ENCODE data around the gene TEKTIP1.

TEKTIP1 gene

DNA sequence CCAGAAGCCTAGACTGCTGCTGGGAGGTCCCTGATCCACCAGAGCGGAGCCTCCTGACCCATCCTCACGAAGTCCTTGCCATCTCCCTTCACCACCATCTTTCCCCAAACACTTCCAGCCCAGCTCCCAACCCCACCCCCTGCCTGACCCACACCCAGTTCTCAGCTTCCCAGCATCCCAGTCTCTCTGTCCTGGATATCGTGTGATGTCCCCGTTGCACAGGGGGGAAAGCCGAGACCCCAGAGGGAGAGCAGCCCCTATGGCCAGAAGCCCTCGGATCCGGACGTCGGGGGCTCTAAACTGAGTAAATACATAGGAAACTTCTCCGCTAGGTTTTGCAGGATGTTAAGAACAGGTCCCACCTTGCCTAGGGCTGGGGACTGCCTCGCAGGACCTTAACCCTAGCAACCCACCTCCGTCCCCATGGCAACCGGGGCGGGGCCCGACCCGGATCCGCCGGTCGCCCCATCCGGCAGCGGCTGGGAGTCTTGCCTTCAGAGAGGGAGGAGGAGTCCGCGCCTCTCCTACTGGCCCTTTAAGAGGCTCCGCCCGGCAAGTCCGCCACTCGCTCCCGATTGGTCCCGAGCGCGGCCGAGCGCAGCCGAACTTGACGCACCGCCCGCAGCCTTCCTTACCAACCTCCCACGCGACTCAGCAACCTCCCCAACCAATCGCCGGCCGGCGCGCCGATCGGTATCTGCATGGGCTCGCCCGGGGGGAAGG, 33.3 kb downstream of the TEKTIP1 start:
- Histone ChIP-seq H3K9me3 (ENCODE audit: insufficient read depth, low read length) (no peaks in the 10 kb centered on the region), H3K9ac (ENCODE audit: insufficient read length, low read depth) (no peak overlapping the region), H3K27me3 (ENCODE audit: insufficient read depth, insufficient read length) (no peaks in the 10 kb centered on the region), H3K4me3 (ENCODE audit: insufficient read length, low read depth) (no peak overlapping the region), H3K36me3 (ENCODE audit: insufficient read depth, insufficient read length, low read length) (peaks cover 24% of the 10 kb centered on the region), H3K4me1 (ENCODE audit: insufficient read depth, insufficient read length) (peaks cover 17% of the 10 kb centered on the region)
- peak; percentile 99 for DNase-seq (ENCODE audit: low read depth, low spot score)
- TF ChIP-seq SUZ12 (IDR thresholded peaks at IDR 0.05; ENCODE audit: extremely low read depth, insufficient read depth, insufficient read length), result no peak
- no peak for TF ChIP-seq ZNF274 (IDR thresholded peaks at IDR 0.05; ENCODE audit: low read depth, low read length)
- no peak for TF ChIP-seq YY1 (IDR thresholded peaks at IDR 0.05; ENCODE audit: insufficient read depth, insufficient read length)

DNA sequence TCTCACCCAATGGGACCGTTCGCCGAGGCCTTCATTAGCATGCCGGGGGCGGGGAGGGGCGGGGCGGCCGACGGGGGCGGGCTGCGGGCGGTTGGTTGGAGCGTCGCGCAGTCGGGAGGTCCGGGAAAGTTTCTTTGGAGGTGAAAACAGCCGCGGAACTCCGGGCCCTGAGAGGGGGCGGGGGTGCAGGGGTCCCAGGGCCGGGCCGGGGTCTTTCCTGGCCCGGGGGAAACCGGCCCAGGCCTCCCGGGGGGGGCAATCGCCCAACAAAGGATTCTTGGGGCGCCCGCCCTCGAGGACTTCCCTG, 33.8 kb downstream of the TEKTIP1 start, which contains the start of gene HMG20B:
Gene HMG20B, plus strand, starts transcription at position 90 of the 307 bp plus-strand sequence. CDS start 366 bp downstream, outside the sequence.
- Histone ChIP-seq H3K27me3 (ENCODE audit: insufficient read depth, insufficient read length) (no peaks in the 10 kb centered on the region), H3K9me3 (ENCODE audit: insufficient read depth, low read length) (no peaks in the 10 kb centered on the region), H3K4me3 (ENCODE audit: insufficient read length, low read depth) (peak within 1 kb of the TSS; percentile 95), H3K36me3 (ENCODE audit: insufficient read depth, insufficient read length, low read length) (peaks cover 24% of the 10 kb centered on the region), H3K4me1 (ENCODE audit: insufficient read depth, insufficient read length) (peaks cover 17% of the 10 kb centered on the region), H3K9ac (ENCODE audit: insufficient read length, low read depth) (peak within 1 kb of the TSS; percentile 95)
- DNase-seq (ENCODE audit: low read depth, low spot score), result no peak
- TF ChIP-seq YY1 (IDR thresholded peaks at IDR 0.05; ENCODE audit: insufficient read depth, insufficient read length) (no peak), SUZ12 (IDR thresholded peaks at IDR 0.05; ENCODE audit: extremely low read depth, insufficient read depth, insufficient read length) (no peak), ZNF274 (IDR thresholded peaks at IDR 0.05; ENCODE audit: low read depth, low read length) (no peak)

- Histone ChIP-seq H3K36me3 (ENCODE audit: insufficient read depth, insufficient read length, low read length) (peaks cover 29% of the 10 kb centered on the region), H3K9ac (ENCODE audit: insufficient read length, low read depth) (peak overlapping the region; percentile 95), H3K27me3 (ENCODE audit: insufficient read depth, insufficient read length) (no peaks in the 10 kb centered on the region), H3K4me3 (ENCODE audit: insufficient read length, low read depth) (peak overlapping the region; percentile 95), H3K9me3 (ENCODE audit: insufficient read depth, low read length) (no peaks in the 10 kb centered on the region), H3K4me1 (ENCODE audit: insufficient read depth, insufficient read length) (peaks cover 17% of the 10 kb centered on the region)
- no peak for DNase-seq (ENCODE audit: low read depth, low spot score)
- TF ChIP-seq SUZ12 (IDR thresholded peaks at IDR 0.05; ENCODE audit: extremely low read depth, insufficient read depth, insufficient read length) (no peak), ZNF274 (IDR thresholded peaks at IDR 0.05; ENCODE audit: low read depth, low read length) (no peak), YY1 (IDR thresholded peaks at IDR 0.05; ENCODE audit: insufficient read depth, insufficient read length) (no peak)
Measured at GRCh38 chr19:3573162-3573857, 34.3 kb downstream of the TEKTIP1 start.

DNA sequence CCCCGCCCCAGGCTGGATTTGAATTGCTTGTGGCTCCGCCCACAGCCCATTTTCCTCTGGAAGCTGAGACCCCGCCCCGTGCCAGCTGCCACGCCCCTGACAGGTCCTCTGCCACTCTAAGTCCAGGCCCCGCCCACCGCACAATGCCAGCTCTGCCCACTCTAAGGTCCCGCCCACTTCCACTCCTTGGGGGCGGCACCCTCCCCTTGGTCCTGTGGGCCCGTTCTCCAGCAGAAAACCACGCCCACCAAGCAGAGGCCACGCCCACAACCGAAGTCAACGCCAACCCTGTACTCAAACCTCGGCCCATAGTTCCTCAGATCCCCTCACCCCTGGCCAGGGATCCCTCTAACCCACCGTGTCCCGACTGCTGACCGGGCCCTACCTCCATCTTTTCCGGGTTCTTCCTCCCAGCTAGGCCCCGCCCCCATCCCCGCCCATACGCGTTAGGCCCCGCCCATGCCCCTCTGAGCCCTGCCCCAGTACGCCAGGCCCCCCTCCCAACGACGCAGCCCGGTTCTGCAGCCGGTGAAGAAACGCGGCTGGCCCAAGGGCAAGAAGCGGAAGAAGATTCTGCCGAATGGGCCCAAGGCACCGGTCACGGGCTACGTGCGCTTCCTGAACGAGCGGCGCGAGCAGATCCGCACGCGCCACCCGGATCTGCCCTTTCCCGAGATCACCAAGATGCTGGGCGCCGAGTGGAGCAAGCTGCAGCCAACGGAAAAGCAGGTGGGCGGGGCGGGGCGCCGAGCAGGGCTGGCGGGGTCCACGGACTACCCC, 35.1 kb downstream of the TEKTIP1 start:
- Histone ChIP-seq H3K9ac (ENCODE audit: insufficient read length, low read depth) (peak overlapping the region; percentile 95), H3K9me3 (ENCODE audit: insufficient read depth, low read length) (no peaks in the 10 kb centered on the region), H3K36me3 (ENCODE audit: insufficient read depth, insufficient read length, low read length) (peaks cover 34% of the 10 kb centered on the region), H3K27me3 (ENCODE audit: insufficient read depth, insufficient read length) (no peaks in the 10 kb centered on the region), H3K4me3 (ENCODE audit: insufficient read length, low read depth) (peak overlapping the region; percentile 95), H3K4me1 (ENCODE audit: insufficient read depth, insufficient read length) (peaks cover 17% of the 10 kb centered on the region)
- TF ChIP-seq SUZ12 (IDR thresholded peaks at IDR 0.05; ENCODE audit: extremely low read depth, insufficient read depth, insufficient read length), result no peak
- TF ChIP-seq YY1 (IDR thresholded peaks at IDR 0.05; ENCODE audit: insufficient read depth, insufficient read length), result peak; percentile 41
- TF ChIP-seq ZNF274 (IDR thresholded peaks at IDR 0.05; ENCODE audit: low read depth, low read length), result no peak
- DNase-seq (ENCODE audit: low read depth, low spot score), result peak; percentile 97

GRCh38 chr19:3575260-3575741, 36.3 kb downstream of the TEKTIP1 start:
- H3K27me3 ChIP-seq (ENCODE audit: insufficient read depth, insufficient read length), result no peaks in the 10 kb centered on the region
- H3K9me3 ChIP-seq (ENCODE audit: insufficient read depth, low read length), result no peaks in the 10 kb centered on the region
- no peak for TF ChIP-seq ZNF274 (IDR thresholded peaks at IDR 0.05; ENCODE audit: low read depth, low read length)
- no peak for TF ChIP-seq SUZ12 (IDR thresholded peaks at IDR 0.05; ENCODE audit: extremely low read depth, insufficient read depth, insufficient read length)
- TF ChIP-seq YY1 (IDR thresholded peaks at IDR 0.05; ENCODE audit: insufficient read depth, insufficient read length), result no peak
- H3K36me3 ChIP-seq (ENCODE audit: insufficient read depth, insufficient read length, low read length), result peaks cover 36% of the 10 kb centered on the region
- no peak overlapping the region for H3K4me3 ChIP-seq (ENCODE audit: insufficient read length, low read depth)
- H3K4me1 ChIP-seq (ENCODE audit: insufficient read depth, insufficient read length), result peaks cover 17% of the 10 kb centered on the region
- H3K9ac ChIP-seq (ENCODE audit: insufficient read length, low read depth), result peak overlapping the region; percentile 50
- no peak for DNase-seq (ENCODE audit: low read depth, low spot score)

DNA sequence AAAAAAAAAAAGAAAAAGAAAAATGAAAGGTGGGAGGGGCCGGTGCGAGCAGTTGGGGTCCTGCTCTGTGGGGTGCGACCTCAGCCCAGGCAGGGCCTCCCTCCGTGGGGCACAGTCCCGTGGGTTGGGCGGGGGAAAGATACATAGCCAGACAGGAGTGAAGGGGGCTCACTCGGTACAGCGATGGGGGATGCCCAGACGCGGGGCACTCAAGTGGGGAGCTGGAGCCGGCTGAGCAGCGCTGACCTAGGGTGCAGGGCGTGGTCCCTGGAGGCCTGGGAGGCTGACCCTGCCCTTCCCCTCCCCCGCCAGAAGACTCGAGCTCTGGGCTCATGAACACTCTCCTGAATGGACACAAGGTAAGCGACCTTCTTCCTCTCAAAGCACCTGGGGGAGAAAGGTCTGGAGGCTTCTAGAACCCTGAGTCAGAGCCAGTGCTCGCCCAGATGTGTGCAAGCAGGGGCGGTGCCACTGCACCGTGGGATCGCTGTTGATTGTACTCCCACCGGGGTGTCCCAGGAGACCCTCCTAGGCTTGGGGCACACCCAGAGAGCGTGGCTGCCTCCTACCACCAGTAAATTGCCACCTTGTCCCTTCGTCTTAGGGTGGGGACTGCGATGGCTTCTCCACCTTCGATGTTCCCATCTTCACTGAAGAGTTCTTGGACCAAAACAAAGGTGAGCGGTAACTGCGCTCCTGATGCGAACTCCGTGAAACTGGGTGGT, 37.1 kb downstream of the TEKTIP1 start:
- TF ChIP-seq ZNF274 (IDR thresholded peaks at IDR 0.05; ENCODE audit: low read depth, low read length) (no peak), YY1 (IDR thresholded peaks at IDR 0.05; ENCODE audit: insufficient read depth, insufficient read length) (no peak), SUZ12 (IDR thresholded peaks at IDR 0.05; ENCODE audit: extremely low read depth, insufficient read depth, insufficient read length) (no peak)
- peak overlapping the region; percentile 32 for H3K9ac ChIP-seq (ENCODE audit: insufficient read length, low read depth)

More for the DNA sequence above, 37.1 kb downstream of the TEKTIP1 start:
- no peaks in the 10 kb centered on the region for H3K9me3 ChIP-seq (ENCODE audit: insufficient read depth, low read length)
- DNase-seq (ENCODE audit: low read depth, low spot score), result no peak
- peaks cover 17% of the 10 kb centered on the region for H3K4me1 ChIP-seq (ENCODE audit: insufficient read depth, insufficient read length)
- no peaks in the 10 kb centered on the region for H3K27me3 ChIP-seq (ENCODE audit: insufficient read depth, insufficient read length)
- peaks cover 36% of the 10 kb centered on the region for H3K36me3 ChIP-seq (ENCODE audit: insufficient read depth, insufficient read length, low read length)
- H3K4me3 ChIP-seq (ENCODE audit: insufficient read length, low read depth), result no peak overlapping the region

Data from NT2/D1 (cell line).